Measurements from ENCODE around the gene LUZP1. TPM values are rescaled to one million over a fixed set of nuclear protein-coding genes. Genes with fewer than 3 reads are reported as not detected.

Gene LUZP1
- total and polyA plus RNA-seq, 4 donors, result 2.6 to 9.3 (median 5.1) TPM

DNA sequence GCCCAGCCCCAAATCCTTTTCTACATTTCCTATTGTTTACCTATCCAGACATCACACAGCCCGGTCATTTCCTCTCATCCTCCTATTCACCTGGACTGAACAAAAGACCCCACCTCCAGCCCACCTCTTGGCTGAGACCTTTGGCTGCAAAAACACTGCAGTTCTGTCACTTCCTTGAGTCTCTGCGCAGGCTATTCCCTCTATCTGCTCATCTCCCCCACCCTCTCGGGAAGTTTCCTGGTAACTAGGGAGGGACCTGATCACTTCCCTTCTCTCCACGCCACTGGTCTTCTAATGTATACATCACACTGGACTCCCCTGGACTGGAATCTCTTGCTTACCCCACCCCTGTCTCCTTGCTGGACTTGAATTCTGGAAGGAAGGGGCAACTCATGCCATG, 43.3 kb upstream of the LUZP1 start:
- DNase-seq (ENCODE audit: low spot score), result no peak
- H3K4me3 ChIP-seq (ENCODE audit: low read depth in 1 of 3, low read length in 3 of 3), result no peak overlapping the region
- no peaks in the 10 kb centered on the region for H3K9me3 ChIP-seq (ENCODE audit: control insufficient read depth in 4 of 4, low read length in 3 of 4)
- no peak overlapping the region for H3K27ac ChIP-seq (ENCODE audit: low read depth in 1 of 2, low read length in 2 of 2)
- TF ChIP-seq FOXA1 (IDR thresholded peaks at IDR 0.05) (no peak), HNF4A (conservative IDR thresholded peaks at IDR 0.05) (no peak), RXRA (IDR thresholded peaks at IDR 0.05) (no peak), ZBTB33 (IDR thresholded peaks at IDR 0.05) (no peak), YY1 (IDR thresholded peaks at IDR 0.05) (no peak), NR2F2 (IDR thresholded peaks at IDR 0.05) (no peak), SP1 (IDR thresholded peaks at IDR 0.05) (no peak), RAD21 (IDR thresholded peaks at IDR 0.05) (no peak), TAF1 (conservative IDR thresholded peaks at IDR 0.05) (no peak), JUND (IDR thresholded peaks at IDR 0.05) (no peak), FOXA2 (IDR thresholded peaks at IDR 0.05) (no peak), GABPA (IDR thresholded peaks at IDR 0.05 in 1 of 2, conservative IDR thresholded peaks at IDR 0.05 in 1 of 2) (no peak), EGR1 (IDR thresholded peaks at IDR 0.05; ENCODE audit: low read depth in 2 of 2) (no peak), HNF4G (IDR thresholded peaks at IDR 0.05) (no peak)
- TF ChIP-seq, protein P1, sequence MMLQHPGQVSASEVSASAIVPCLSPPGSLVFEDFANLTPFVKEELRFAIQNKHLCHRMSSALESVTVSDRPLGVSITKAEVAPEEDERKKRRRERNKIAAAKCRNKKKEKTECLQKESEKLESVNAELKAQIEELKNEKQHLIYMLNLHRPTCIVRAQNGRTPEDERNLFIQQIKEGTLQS (IDR thresholded peaks at IDR 0.05), result no peak
- TF ChIP-seq, protein P2, sequence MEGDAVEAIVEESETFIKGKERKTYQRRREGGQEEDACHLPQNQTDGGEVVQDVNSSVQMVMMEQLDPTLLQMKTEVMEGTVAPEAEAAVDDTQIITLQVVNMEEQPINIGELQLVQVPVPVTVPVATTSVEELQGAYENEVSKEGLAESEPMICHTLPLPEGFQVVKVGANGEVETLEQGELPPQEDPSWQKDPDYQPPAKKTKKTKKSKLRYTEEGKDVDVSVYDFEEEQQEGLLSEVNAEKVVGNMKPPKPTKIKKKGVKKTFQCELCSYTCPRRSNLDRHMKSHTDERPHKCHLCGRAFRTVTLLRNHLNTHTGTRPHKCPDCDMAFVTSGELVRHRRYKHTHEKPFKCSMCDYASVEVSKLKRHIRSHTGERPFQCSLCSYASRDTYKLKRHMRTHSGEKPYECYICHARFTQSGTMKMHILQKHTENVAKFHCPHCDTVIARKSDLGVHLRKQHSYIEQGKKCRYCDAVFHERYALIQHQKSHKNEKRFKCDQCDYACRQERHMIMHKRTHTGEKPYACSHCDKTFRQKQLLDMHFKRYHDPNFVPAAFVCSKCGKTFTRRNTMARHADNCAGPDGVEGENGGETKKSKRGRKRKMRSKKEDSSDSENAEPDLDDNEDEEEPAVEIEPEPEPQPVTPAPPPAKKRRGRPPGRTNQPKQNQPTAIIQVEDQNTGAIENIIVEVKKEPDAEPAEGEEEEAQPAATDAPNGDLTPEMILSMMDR (IDR thresholded peaks at IDR 0.05; ENCODE audit: low read depth, low read length, missing input control), result no peak
- TF ChIP-seq, protein P3, sequence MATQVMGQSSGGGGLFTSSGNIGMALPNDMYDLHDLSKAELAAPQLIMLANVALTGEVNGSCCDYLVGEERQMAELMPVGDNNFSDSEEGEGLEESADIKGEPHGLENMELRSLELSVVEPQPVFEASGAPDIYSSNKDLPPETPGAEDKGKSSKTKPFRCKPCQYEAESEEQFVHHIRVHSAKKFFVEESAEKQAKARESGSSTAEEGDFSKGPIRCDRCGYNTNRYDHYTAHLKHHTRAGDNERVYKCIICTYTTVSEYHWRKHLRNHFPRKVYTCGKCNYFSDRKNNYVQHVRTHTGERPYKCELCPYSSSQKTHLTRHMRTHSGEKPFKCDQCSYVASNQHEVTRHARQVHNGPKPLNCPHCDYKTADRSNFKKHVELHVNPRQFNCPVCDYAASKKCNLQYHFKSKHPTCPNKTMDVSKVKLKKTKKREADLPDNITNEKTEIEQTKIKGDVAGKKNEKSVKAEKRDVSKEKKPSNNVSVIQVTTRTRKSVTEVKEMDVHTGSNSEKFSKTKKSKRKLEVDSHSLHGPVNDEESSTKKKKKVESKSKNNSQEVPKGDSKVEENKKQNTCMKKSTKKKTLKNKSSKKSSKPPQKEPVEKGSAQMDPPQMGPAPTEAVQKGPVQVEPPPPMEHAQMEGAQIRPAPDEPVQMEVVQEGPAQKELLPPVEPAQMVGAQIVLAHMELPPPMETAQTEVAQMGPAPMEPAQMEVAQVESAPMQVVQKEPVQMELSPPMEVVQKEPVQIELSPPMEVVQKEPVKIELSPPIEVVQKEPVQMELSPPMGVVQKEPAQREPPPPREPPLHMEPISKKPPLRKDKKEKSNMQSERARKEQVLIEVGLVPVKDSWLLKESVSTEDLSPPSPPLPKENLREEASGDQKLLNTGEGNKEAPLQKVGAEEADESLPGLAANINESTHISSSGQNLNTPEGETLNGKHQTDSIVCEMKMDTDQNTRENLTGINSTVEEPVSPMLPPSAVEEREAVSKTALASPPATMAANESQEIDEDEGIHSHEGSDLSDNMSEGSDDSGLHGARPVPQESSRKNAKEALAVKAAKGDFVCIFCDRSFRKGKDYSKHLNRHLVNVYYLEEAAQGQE (IDR thresholded peaks at IDR 0.05), result no peak
- TF ChIP-seq, protein P4, sequence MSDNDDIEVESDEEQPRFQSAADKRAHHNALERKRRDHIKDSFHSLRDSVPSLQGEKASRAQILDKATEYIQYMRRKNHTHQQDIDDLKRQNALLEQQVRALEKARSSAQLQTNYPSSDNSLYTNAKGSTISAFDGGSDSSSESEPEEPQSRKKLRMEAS (IDR thresholded peaks at IDR 0.05), result no peak
- H3K36me3 ChIP-seq (ENCODE audit: control insufficient read depth in 4 of 4, insufficient read depth in 3 of 4, low read depth in 1 of 4, low read length in 3 of 4), result no peaks in the 10 kb centered on the region
- no peak overlapping the region for H3K9ac ChIP-seq (ENCODE audit: low read depth in 1 of 2, low read length in 2 of 2)
- H3K27me3 ChIP-seq (ENCODE audit: control insufficient read depth in 4 of 4, insufficient read depth in 4 of 4, low read length in 3 of 4), result peaks cover 0 to 1% (median 0%) of the 10 kb centered on the region in 4 donors
- 70% methylated on average over 4 of the region's 4 CpGs for WGBS
- peaks cover 3 to 5% (median 3%) of the 10 kb centered on the region in 4 donors for H3K4me1 ChIP-seq (ENCODE audit: control insufficient read depth in 4 of 4, insufficient read depth in 4 of 4, low read length in 3 of 4)

Data from liver (tissue), 9 donors.